SK-N-SH (cell line): ENCODE measurements around the gene ING1. TPM values are rescaled to one million over a fixed set of nuclear protein-coding genes. Genes with fewer than 3 reads are reported as not detected.

ENCODE experiments used
- CTCF ChIA-PET: fragments of 300-600, 350-600 bp; formaldehyde crosslinking; extraction: SDS; loops from one replicate; lab custom pipeline; 2021; lab: Yijun Ruan, JAX
- POLR2A ChIA-PET: fragments of 350-600 bp; sonication (Branson Sonifier 250); formaldehyde crosslinking; extraction: SDS; loops from one replicate; lab custom pipeline; 2020; ENCODE audit warnings: antibody characterized with exemption, inconsistent platforms; lab: Yijun Ruan, JAX
- DNase-seq: peaks from one replicate; pipeline ENCODE4 v3.0.0; 2012
- H2AFZ ChIP-seq: fragments of 200-600 bp; sonication (generic); 2 replicates; pipeline ENCODE4 v1.8.1; 2016; ENCODE audit warnings: antibody characterized with exemption, mild to moderate bottlenecking, low read depth
- H3F3A ChIP-seq: fragments of 200-600 bp; sonication (generic); replicated peaks from 2 replicates; pipeline ENCODE3; 2016; ENCODE audit warnings: antibody characterized with exemption, mild to moderate bottlenecking; ENCODE audit not compliant: insufficient read depth
- H3K27ac ChIP-seq, 2 experiments: fragments of 200-500 bp in 1 of 2; fragments of 200-600 bp in 1 of 2; sonication (Bioruptor generic) in 1 of 2; sonication (generic), shearing (Covaris generic) in 1 of 2; 2 replicates each; pipeline versions ENCODE4 v1.5.1 to v1.6.1; 2014 to 2016; ENCODE audit warnings: low read depth in 2 of 2, inconsistent platforms in 1 of 2, low read length in 1 of 2, mild to moderate bottlenecking in 1 of 2, mixed read lengths in 1 of 2
- H3K27me3 ChIP-seq: fragments of 200-600 bp; sonication (generic), shearing (Covaris generic); 2 replicates; pipeline ENCODE4 v1.6.1; 2016; ENCODE audit warnings: mixed run types; ENCODE audit not compliant: insufficient read depth
- H3K36me3 ChIP-seq, 2 experiments: fragments of 200-500 bp in 1 of 2; fragments of 200-600 bp in 1 of 2; sonication (Bioruptor generic) in 1 of 2; sonication (generic) in 1 of 2; replicated peaks in 1 of 2; 2 replicates each; pipeline versions ENCODE3 to v1.5.1; 2014 to 2016; ENCODE audit warnings: low read length in 1 of 2, mild to moderate bottlenecking in 1 of 2; ENCODE audit not compliant: insufficient read depth in 2 of 2, control insufficient read depth in 1 of 2
- H3K4me1 ChIP-seq, 2 experiments: fragments of 200-500 bp in 1 of 2; fragments of 200-600 bp in 1 of 2; sonication (Bioruptor generic) in 1 of 2; sonication (generic), shearing (Covaris generic) in 1 of 2; 2 replicates each; pipeline versions ENCODE4 v1.5.1 to v1.6.1; 2014 to 2016; ENCODE audit warnings: low read depth in 1 of 2, low read length in 1 of 2, mixed run types in 1 of 2; ENCODE audit not compliant: insufficient read depth in 2 of 2, control insufficient read depth in 1 of 2
- H3K4me2 ChIP-seq: fragments of 200-600 bp; sonication (generic), shearing (Covaris generic); 2 replicates; pipeline ENCODE4 v1.6.1; 2017; ENCODE audit warnings: mixed run types
- H3K4me3 ChIP-seq, 2 experiments: fragments of 200-500 bp in 1 of 2; fragments of 200-600 bp in 1 of 2; sonication (Bioruptor generic) in 1 of 2; sonication (generic), shearing (Covaris generic) in 1 of 2; 2 replicates each; pipeline versions ENCODE4 v1.5.1 to v1.8.1; 2014 to 2016; ENCODE audit warnings: low read depth in 2 of 2, inconsistent platforms in 1 of 2, low read length in 1 of 2, mild to moderate bottlenecking in 1 of 2, mixed read lengths in 1 of 2, moderate library complexity in 1 of 2
- H3K79me2 ChIP-seq: fragments of 200-600 bp; sonication (generic); 2 replicates; pipeline ENCODE4 v1.8.1; 2017; ENCODE audit warnings: mild to moderate bottlenecking; ENCODE audit not compliant: insufficient read depth
- H3K9ac ChIP-seq: fragments of 200-600 bp; sonication (generic); 2 replicates; pipeline ENCODE4 v1.6.1; 2017; ENCODE audit warnings: mixed run types
- H3K9me2 ChIP-seq: fragments of 200-600 bp; sonication (generic); 2 replicates; pipeline ENCODE4 v1.6.1; 2017; ENCODE audit warnings: mixed run types
- H3K9me3 ChIP-seq: fragments of 200-600 bp; sonication (generic); 2 replicates; pipeline ENCODE4 v1.6.1; 2017; ENCODE audit warnings: mixed run types, mild to moderate bottlenecking, moderate library complexity
- H4K20me1 ChIP-seq: fragments of 200-600 bp; sonication (generic); 2 replicates; pipeline ENCODE4 v1.6.1; 2017; ENCODE audit warnings: mild to moderate bottlenecking, mixed run types; ENCODE audit not compliant: insufficient read depth
- CHD2 ChIP-seq: fragments of 150-350 bp; IDR thresholded peaks from 2 replicates; pipeline ENCODE4 v1.6.1; 2018; ENCODE audit warnings: low read length; ENCODE audit not compliant: partially characterized antibody
- FOXJ3 ChIP-seq: sonication (generic); formaldehyde crosslinking; IDR thresholded peaks from 2 replicates; pipeline ENCODE4 v1.5.1; 2020; ENCODE audit warnings: mild to moderate bottlenecking, missing genetic modification reagents
- FOXM1 ChIP-seq: IDR thresholded peaks from 2 replicates; pipeline ENCODE4 v1.4.0; 2012; ENCODE audit warnings: low read depth, mild to moderate bottlenecking
- GABPA ChIP-seq: IDR thresholded peaks from 2 replicates; pipeline ENCODE4 v1.4.0; 2012; ENCODE audit warnings: low read depth, mild to moderate bottlenecking
- GATA2 ChIP-seq: sonication (generic); formaldehyde crosslinking; IDR thresholded peaks from 2 replicates; pipeline ENCODE4 v1.5.0; 2020; ENCODE audit warnings: mild to moderate bottlenecking, missing genetic modification reagents
- JUND ChIP-seq: IDR thresholded peaks from 2 replicates; pipeline ENCODE4 v1.4.0; 2012
- MEF2A ChIP-seq: IDR thresholded peaks from 2 replicates; pipeline ENCODE4 v1.4.0; 2012; ENCODE audit warnings: low read depth, borderline replicate concordance
- NFIC ChIP-seq: IDR thresholded peaks from 2 replicates; pipeline ENCODE4 v1.4.0; 2012; ENCODE audit warnings: borderline replicate concordance
- POLR2AphosphoS5 ChIP-seq: IDR thresholded peaks from 2 replicates; pipeline ENCODE4 v1.6.1; 2012; ENCODE audit warnings: low read depth, low read length
- RFX5 ChIP-seq: IDR thresholded peaks from 2 replicates; pipeline ENCODE4 v1.6.1; 2012; ENCODE audit warnings: mild to moderate bottlenecking, improper control_type of control experiment, low read length
- RXRA ChIP-seq: IDR thresholded peaks from 2 replicates; pipeline ENCODE4 v1.4.0; 2012; ENCODE audit warnings: low read depth, mild to moderate bottlenecking, borderline replicate concordance
- SIN3A ChIP-seq: IDR thresholded peaks from 2 replicates; pipeline ENCODE4 v1.6.1; 2012; ENCODE audit warnings: low read depth, mild to moderate bottlenecking, low read length, moderate library complexity, borderline replicate concordance
- SMC3 ChIP-seq: IDR thresholded peaks from 2 replicates; pipeline ENCODE4 v1.6.1; 2012; ENCODE audit warnings: low read depth, low read length, improper control_type of control experiment
- TAF1 ChIP-seq: IDR thresholded peaks from 2 replicates; pipeline ENCODE4 v1.6.1; 2012; ENCODE audit warnings: low read depth, mild to moderate bottlenecking, low read length, moderate library complexity, borderline replicate concordance
- TCF12 ChIP-seq: IDR thresholded peaks from 2 replicates; pipeline ENCODE4 v1.4.0; 2012
- TEAD4 ChIP-seq: IDR thresholded peaks from 2 replicates; pipeline ENCODE4 v1.4.0; 2012; ENCODE audit warnings: mild to moderate bottlenecking, borderline replicate concordance; ENCODE audit not compliant: insufficient read depth
- YY1 ChIP-seq: IDR thresholded peaks from 2 replicates; pipeline ENCODE4 v1.4.0; 2012; ENCODE audit warnings: low read depth, mild to moderate bottlenecking
- WGBS: methylation state at CpG from one replicate; pipeline ENCODE4 v1.1.6; 2017; ENCODE audit warnings: low lambda C conversion rate; 5-methylcytosine and 5-hydroxymethylcytosine counted together
- polyA plus RNA-seq, 3 experiments: library from polyadenylated mRNA; depleted of rRNA; stranded (reverse); fragments of >200 nt; gene quantifications; 2 replicates each; pipeline ENCODE4 v1.2.3, GENCODE V29; 2012
- TF ChIP-seq, protein P1 (sequence below): fragments of 150-350 bp; IDR thresholded peaks from 2 replicates; pipeline ENCODE4 v1.6.1; 2017; ENCODE audit warnings: antibody characterized with exemption, low read length, low read depth, borderline replicate concordance
- TF ChIP-seq, protein P2 (sequence below): IDR thresholded peaks from 2 replicates; pipeline ENCODE4 v1.4.0; 2012; ENCODE audit warnings: low read depth, borderline replicate concordance
- TF ChIP-seq, protein P3 (sequence below): IDR thresholded peaks from 2 replicates; pipeline ENCODE4; 2012

ING1 gene
- polyA plus RNA-seq, 1 of the 3 experiments (the other 2 are of a cell fraction), result 25.4 TPM

DNA sequence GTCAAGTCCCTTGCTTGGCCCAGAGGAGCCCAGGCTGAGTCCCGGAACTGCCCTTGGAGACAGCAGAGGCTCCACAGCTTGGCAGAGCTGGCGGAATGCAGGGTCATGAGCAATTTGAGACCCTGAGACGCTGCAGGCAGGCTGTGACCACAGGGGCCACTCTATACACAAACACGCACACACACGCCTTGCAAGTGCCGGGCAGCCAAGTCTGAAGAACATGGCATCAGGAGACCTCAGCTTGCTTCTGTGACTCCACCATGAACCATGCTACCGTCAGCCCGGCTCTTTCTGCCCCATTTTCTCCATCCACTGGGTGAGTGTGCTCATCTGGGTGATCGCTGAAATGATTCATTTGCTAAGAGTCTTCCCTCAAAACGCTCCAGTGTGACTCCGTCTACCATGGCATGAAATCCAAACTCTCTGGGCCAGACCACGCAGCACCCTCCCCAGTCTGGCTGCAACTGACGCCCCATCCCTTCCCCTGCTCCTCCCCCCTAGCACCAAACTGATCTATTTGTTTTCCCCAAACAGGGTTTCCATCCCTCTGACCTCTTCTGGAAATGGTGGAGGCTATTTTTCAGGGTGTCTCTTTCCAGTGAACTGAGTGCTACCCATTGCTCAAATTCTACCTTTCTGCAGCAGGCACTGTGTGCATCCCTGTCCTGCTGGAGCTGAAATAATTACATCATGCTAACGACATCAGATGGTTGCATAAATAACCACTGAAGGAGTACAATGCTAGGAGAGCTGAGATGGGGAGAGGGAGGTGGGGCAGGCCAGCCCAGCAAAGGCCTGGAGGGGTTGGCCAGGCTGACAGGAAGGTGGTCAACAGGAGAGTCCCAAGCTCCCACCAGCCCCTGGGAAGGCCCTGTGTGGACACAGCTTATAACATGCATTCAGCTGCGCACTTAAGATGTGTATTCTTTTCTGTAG lies 10.6 kb upstream of the ING1 start:
- ChIA-PET POLR2A (interaction anchor here (0.8 kb wide), 2 partner anchors 9 to 12 kb away, joined by 3 to 4 read pairs; no protein-coding TSS in a partner anchor), CTCF (interaction anchor here (1.0 to 1.1 kb wide), 2 partner anchors 11 to 63 kb away, joined by 3 read pairs; no protein-coding TSS in a partner anchor)
- DNase-seq, result peak; percentile 35
- Histone ChIP-seq H3K4me3 (no peak overlapping the region), H3K79me2 (peaks cover 64% of the 10 kb centered on the region), H3K36me3 (peaks cover 31% of the 10 kb centered on the region in 2 experiments), H3K27me3 (no peaks in the 10 kb centered on the region), H3K27ac (no peak overlapping the region), H4K20me1 (no peaks in the 10 kb centered on the region), H3K9me2 (no peaks in the 10 kb centered on the region), H3K9me3 (no peaks in the 10 kb centered on the region), H3F3A (peaks cover 14% of the 10 kb centered on the region), H3K4me2 (no peak overlapping the region), H2AFZ (no peak overlapping the region), H3K4me1 (peaks cover 4 to 26% of the 10 kb centered on the region in 2 experiments; a peak in 3 of 4 replicates), H3K9ac (no peak overlapping the region)
- TF ChIP-seq, protein P1, sequence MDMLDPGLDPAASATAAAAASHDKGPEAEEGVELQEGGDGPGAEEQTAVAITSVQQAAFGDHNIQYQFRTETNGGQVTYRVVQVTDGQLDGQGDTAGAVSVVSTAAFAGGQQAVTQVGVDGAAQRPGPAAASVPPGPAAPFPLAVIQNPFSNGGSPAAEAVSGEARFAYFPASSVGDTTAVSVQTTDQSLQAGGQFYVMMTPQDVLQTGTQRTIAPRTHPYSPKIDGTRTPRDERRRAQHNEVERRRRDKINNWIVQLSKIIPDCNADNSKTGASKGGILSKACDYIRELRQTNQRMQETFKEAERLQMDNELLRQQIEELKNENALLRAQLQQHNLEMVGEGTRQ, result no peak
- TF ChIP-seq TCF12 (no peak), CHD2 (no peak), TEAD4 (no peak), NFIC (no peak), POLR2AphosphoS5 (no peak), TAF1 (no peak), SMC3 (no peak), MEF2A (no peak), YY1 (no peak), JUND (no peak), FOXM1 (no peak), RXRA (no peak), FOXJ3 (CRISPR knock-in tag) (no peak), GATA2 (CRISPR knock-in tag) (no peak), GABPA (no peak), RFX5 (no peak), SIN3A (no peak)
- TF ChIP-seq, protein P2, sequence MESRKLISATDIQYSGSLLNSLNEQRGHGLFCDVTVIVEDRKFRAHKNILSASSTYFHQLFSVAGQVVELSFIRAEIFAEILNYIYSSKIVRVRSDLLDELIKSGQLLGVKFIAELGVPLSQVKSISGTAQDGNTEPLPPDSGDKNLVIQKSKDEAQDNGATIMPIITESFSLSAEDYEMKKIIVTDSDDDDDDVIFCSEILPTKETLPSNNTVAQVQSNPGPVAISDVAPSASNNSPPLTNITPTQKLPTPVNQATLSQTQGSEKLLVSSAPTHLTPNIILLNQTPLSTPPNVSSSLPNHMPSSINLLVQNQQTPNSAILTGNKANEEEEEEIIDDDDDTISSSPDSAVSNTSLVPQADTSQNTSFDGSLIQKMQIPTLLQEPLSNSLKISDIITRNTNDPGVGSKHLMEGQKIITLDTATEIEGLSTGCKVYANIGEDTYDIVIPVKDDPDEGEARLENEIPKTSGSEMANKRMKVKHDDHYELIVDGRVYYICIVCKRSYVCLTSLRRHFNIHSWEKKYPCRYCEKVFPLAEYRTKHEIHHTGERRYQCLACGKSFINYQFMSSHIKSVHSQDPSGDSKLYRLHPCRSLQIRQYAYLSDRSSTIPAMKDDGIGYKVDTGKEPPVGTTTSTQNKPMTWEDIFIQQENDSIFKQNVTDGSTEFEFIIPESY, result no peak
- TF ChIP-seq, protein P3, sequence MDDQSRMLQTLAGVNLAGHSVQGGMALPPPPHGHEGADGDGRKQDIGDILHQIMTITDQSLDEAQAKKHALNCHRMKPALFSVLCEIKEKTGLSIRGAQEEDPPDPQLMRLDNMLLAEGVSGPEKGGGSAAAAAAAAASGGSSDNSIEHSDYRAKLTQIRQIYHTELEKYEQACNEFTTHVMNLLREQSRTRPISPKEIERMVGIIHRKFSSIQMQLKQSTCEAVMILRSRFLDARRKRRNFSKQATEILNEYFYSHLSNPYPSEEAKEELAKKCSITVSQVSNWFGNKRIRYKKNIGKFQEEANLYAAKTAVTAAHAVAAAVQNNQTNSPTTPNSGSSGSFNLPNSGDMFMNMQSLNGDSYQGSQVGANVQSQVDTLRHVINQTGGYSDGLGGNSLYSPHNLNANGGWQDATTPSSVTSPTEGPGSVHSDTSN, result no peak
- 90% methylated on average over 11 of the region's 15 CpGs for WGBS
